ENCODE data around the gene RIC1.

Gene RIC1

DNA sequence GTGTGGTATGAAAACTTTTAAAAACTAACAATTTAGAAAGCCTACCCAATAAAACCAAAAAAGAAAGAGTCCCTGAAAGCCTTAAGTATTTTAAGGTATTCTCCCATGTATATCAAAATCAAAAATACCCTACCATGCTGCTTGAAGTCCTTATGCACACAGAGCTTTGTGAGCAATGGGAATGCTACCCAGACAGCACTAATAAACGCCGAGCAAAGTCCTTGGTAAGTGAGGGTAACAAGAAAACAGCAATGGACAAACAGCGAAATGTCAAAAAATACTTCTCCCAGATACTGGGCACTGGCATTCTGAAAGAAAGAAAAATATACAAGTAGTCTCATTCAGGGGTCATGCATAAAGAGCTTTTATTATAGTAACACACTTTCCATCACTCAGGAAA lies 176.6 kb downstream of the RIC1 start:
- no peaks in the 10 kb centered on the region for H3K9me3 ChIP-seq (ENCODE audit: control insufficient read depth in 2 of 2, low read length in 2 of 2)
- H3K4me1 ChIP-seq (ENCODE audit: control insufficient read depth, insufficient read depth, low read length): no peaks in the 10 kb centered on the region
- H3K4me3 ChIP-seq (ENCODE audit: low read length in 2 of 2): no peak overlapping the region
- H3K27me3 ChIP-seq (ENCODE audit: control insufficient read depth in 1 of 2, insufficient read depth in 2 of 2, low read length in 2 of 2): no peaks in the 10 kb centered on the region
- peaks cover 0 to 2% of the 10 kb centered on the region in 2 donors for H3K36me3 ChIP-seq (ENCODE audit: control insufficient read depth in 2 of 2, insufficient read depth in 2 of 2, low read length in 2 of 2)
- H3K9ac ChIP-seq (ENCODE audit: low read length in 2 of 2): no peak overlapping the region
- H3K27ac ChIP-seq (ENCODE audit: low read length): no peak overlapping the region

DNA sequence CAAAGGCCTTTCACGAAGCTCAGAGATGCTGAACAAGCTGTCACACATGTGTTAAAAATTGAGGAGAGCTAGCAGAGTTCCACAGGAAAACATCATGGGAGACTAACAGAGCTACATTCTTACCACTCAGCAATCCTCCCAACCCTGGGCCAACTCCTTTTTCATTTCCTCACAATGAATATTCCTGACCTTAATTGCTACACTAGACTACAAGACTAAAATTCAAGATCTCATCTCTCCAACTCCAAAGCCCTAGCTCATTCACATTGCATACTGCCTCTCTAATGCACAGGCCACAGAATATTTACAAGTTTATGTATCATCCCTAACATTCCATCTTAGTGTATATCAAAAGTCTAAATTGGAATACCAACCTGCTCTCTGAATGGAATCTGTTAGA lies 182.8 kb downstream of the RIC1 start:
- no peak overlapping the region for H3K9ac ChIP-seq (ENCODE audit: low read length in 2 of 2)
- H3K27ac ChIP-seq (ENCODE audit: low read length): no peak overlapping the region
- peaks cover 6% of the 10 kb centered on the region in 2 donors for H3K36me3 ChIP-seq (ENCODE audit: control insufficient read depth in 2 of 2, insufficient read depth in 2 of 2, low read length in 2 of 2)
- no peaks in the 10 kb centered on the region for H3K9me3 ChIP-seq (ENCODE audit: control insufficient read depth in 2 of 2, low read length in 2 of 2)
- H3K27me3 ChIP-seq (ENCODE audit: control insufficient read depth in 1 of 2, insufficient read depth in 2 of 2, low read length in 2 of 2): no peaks in the 10 kb centered on the region
- no peak overlapping the region for H3K4me3 ChIP-seq (ENCODE audit: low read length in 2 of 2)
- no peaks in the 10 kb centered on the region for H3K4me1 ChIP-seq (ENCODE audit: control insufficient read depth, insufficient read depth, low read length)

DNA sequence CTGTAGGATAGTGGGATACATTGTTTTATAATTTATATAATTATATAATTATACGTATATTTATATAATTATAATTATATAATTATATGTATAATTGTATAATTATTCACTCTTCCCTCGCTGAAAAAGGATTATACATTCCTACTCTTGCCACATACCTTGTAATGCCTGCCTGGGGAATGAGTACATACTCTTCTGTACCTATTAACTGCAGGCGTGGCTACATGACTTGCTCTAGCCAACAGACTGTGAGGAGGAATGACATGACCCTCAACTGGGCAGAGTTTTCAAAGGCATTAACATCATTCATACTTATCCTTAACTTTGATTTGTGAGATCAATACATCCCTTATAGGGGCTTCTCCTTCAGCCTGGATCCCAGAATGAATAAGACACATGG lies 184.9 kb downstream of the RIC1 start:
- Histone ChIP-seq H3K27ac (ENCODE audit: low read length) (no peak overlapping the region), H3K4me1 (ENCODE audit: control insufficient read depth, insufficient read depth, low read length) (no peaks in the 10 kb centered on the region), H3K36me3 (ENCODE audit: control insufficient read depth in 2 of 2, insufficient read depth in 2 of 2, low read length in 2 of 2) (peaks cover 9% of the 10 kb centered on the region in 2 donors), H3K27me3 (ENCODE audit: control insufficient read depth in 1 of 2, insufficient read depth in 2 of 2, low read length in 2 of 2) (no peaks in the 10 kb centered on the region), H3K9me3 (ENCODE audit: control insufficient read depth in 2 of 2, low read length in 2 of 2) (no peaks in the 10 kb centered on the region), H3K9ac (ENCODE audit: low read length in 2 of 2) (no peak overlapping the region), H3K4me3 (ENCODE audit: low read length in 2 of 2) (no peak overlapping the region)

DNA sequence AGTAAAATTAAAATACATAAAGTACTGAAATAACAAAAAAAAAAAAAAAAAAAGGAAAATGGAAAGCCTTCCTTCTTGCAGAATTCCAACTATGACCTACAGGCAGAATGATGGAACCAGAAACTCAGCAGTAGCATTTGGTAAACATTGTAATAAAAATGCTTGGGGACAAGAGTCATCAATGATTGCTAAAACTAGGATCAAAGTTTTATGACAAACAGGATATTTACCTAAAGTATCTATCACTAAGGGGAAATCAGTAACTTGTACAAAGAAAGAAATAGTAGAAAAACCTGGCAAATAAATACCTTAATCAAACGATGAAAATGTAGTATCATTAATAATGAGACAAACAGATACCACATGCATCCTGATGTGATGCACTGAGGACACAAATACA lies 186.6 kb downstream of the RIC1 start:
- peaks cover 8 to 9% of the 10 kb centered on the region in 2 donors for H3K36me3 ChIP-seq (ENCODE audit: control insufficient read depth in 2 of 2, insufficient read depth in 2 of 2, low read length in 2 of 2)

DNA sequence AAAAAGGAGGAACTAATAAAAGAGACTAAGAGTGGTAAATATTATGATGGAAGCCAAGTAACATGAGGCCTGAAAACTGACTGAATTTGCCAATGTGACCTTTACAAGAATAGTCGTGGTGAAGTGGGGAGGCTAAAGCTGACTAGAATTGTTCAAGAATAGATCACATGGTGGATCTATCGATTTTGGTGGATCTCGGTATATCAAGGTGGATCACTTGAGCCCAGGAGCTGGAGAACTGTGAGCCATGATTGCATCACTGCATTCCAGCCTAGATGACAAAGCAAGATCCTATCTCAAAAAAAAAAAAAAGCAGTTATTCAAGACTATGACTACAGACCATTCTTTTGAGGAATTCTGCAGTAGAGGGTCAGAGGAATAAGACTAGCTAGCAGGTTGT lies 189.0 kb downstream of the RIC1 start:
- H3K4me3 ChIP-seq (ENCODE audit: low read length in 2 of 2): no peak overlapping the region
- no peaks in the 10 kb centered on the region for H3K9me3 ChIP-seq (ENCODE audit: control insufficient read depth in 2 of 2, low read length in 2 of 2)
- H3K36me3 ChIP-seq (ENCODE audit: control insufficient read depth in 2 of 2, insufficient read depth in 2 of 2, low read length in 2 of 2): peaks cover 3 to 10% of the 10 kb centered on the region in 2 donors
- H3K4me1 ChIP-seq (ENCODE audit: control insufficient read depth, insufficient read depth, low read length): no peaks in the 10 kb centered on the region
- H3K9ac ChIP-seq (ENCODE audit: low read length in 2 of 2): no peak overlapping the region
- no peak overlapping the region for H3K27ac ChIP-seq (ENCODE audit: low read length)
- H3K27me3 ChIP-seq (ENCODE audit: control insufficient read depth in 1 of 2, insufficient read depth in 2 of 2, low read length in 2 of 2): no peaks in the 10 kb centered on the region

More for the DNA sequence above, 186.6 kb downstream of the RIC1 start:
- Histone ChIP-seq H3K4me3 (ENCODE audit: low read length in 2 of 2) (no peak overlapping the region), H3K4me1 (ENCODE audit: control insufficient read depth, insufficient read depth, low read length) (no peaks in the 10 kb centered on the region), H3K27me3 (ENCODE audit: control insufficient read depth in 1 of 2, insufficient read depth in 2 of 2, low read length in 2 of 2) (no peaks in the 10 kb centered on the region), H3K27ac (ENCODE audit: low read length) (no peak overlapping the region), H3K9me3 (ENCODE audit: control insufficient read depth in 2 of 2, low read length in 2 of 2) (no peaks in the 10 kb centered on the region), H3K9ac (ENCODE audit: low read length in 2 of 2) (no peak overlapping the region)

DNA sequence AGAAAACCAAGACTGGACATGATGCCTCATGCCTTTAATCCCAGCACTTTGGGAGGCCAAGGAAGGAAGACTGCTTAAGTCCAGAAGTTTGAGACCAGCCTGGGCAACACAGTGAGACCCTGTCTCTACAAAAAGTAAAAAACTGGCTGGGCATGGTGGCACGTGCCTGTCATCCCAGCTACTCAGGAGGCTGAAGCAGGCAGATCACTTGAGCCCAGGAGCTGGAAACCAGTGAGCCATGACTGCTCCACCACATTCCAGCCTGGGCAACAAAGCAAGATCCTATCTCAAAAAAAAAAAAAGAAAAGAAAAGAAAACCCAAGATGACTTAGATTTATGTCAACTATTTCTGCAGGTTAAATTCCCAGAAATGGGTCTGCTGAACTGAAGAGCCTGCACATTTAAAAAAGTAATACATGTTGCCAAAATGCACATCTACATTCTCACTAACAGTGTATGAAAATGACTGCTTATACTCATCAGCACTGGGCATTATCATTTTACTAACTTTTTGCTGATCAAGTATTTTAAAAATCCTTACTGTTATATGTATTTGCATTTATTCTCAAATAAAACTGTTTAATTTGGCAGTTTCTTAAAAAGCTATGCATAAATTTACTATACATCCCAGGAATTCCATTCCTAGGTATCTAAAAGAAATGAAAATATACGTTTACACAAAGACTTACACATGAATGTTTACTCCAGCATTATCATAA lies 189.7 kb downstream of the RIC1 start:
- Histone ChIP-seq H3K36me3 (ENCODE audit: control insufficient read depth in 2 of 2, insufficient read depth in 2 of 2, low read length in 2 of 2) (peaks cover 3 to 9% of the 10 kb centered on the region in 2 donors), H3K4me3 (ENCODE audit: low read length in 2 of 2) (no peak overlapping the region), H3K4me1 (ENCODE audit: control insufficient read depth, insufficient read depth, low read length) (no peaks in the 10 kb centered on the region), H3K27me3 (ENCODE audit: control insufficient read depth in 1 of 2, insufficient read depth in 2 of 2, low read length in 2 of 2) (no peaks in the 10 kb centered on the region), H3K27ac (ENCODE audit: low read length) (no peak overlapping the region), H3K9me3 (ENCODE audit: control insufficient read depth in 2 of 2, low read length in 2 of 2) (no peaks in the 10 kb centered on the region), H3K9ac (ENCODE audit: low read length in 2 of 2) (no peak overlapping the region)

DNA sequence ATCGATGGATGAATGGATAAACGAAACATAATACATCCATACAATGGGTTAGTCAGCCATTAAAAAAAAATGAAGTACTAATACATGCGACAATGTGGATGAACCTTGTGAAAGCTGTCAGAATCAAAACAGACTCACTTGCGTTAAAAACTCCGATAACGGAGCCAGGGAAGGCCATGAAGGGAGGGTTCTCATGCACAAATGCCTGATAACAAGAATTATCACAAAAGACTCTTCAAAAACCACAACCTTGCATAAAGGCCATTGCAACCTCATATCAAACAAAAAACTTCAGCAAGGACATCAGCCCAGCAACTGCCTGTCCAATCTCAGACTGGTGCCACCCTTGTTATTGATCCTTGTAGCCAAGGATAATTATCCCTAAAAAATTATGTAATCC lies 190.3 kb downstream of the RIC1 start:
- no peak overlapping the region for H3K9ac ChIP-seq (ENCODE audit: low read length in 2 of 2)
- no peaks in the 10 kb centered on the region for H3K4me1 ChIP-seq (ENCODE audit: control insufficient read depth, insufficient read depth, low read length)
- no peak overlapping the region for H3K27ac ChIP-seq (ENCODE audit: low read length)
- no peaks in the 10 kb centered on the region for H3K9me3 ChIP-seq (ENCODE audit: control insufficient read depth in 2 of 2, low read length in 2 of 2)
- no peak overlapping the region for H3K4me3 ChIP-seq (ENCODE audit: low read length in 2 of 2)
- H3K36me3 ChIP-seq (ENCODE audit: control insufficient read depth in 2 of 2, insufficient read depth in 2 of 2, low read length in 2 of 2): peaks cover 7% of the 10 kb centered on the region in 2 donors
- no peaks in the 10 kb centered on the region for H3K27me3 ChIP-seq (ENCODE audit: control insufficient read depth in 1 of 2, insufficient read depth in 2 of 2, low read length in 2 of 2)

DNA sequence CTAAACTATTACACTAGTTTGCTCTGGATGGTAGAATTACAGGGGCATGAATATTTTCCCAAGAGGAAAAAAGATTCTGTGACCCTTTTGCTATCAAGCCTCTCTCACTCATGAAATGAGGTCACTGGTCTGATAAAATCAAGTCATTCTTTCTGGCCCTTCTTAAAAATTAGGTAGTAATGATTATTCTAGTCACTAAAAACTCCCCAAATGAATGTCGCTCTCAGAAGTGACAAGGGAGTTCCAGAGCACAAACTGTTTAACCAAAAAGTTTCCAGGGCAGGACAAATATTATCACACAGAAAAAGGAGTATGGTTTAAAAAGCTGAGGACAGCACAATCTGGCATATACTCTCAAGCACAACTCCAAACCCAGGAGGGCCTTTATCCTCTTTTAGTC lies 191.5 kb downstream of the RIC1 start:
- Histone ChIP-seq H3K27me3 (ENCODE audit: control insufficient read depth in 1 of 2, insufficient read depth in 2 of 2, low read length in 2 of 2) (no peaks in the 10 kb centered on the region), H3K4me1 (ENCODE audit: control insufficient read depth, insufficient read depth, low read length) (no peaks in the 10 kb centered on the region), H3K4me3 (ENCODE audit: low read length in 2 of 2) (no peak overlapping the region), H3K27ac (ENCODE audit: low read length) (no peak overlapping the region), H3K36me3 (ENCODE audit: control insufficient read depth in 2 of 2, insufficient read depth in 2 of 2, low read length in 2 of 2) (peaks cover 7 to 9% of the 10 kb centered on the region in 2 donors), H3K9me3 (ENCODE audit: control insufficient read depth in 2 of 2, low read length in 2 of 2) (no peaks in the 10 kb centered on the region), H3K9ac (ENCODE audit: low read length in 2 of 2) (no peak overlapping the region)

DNA sequence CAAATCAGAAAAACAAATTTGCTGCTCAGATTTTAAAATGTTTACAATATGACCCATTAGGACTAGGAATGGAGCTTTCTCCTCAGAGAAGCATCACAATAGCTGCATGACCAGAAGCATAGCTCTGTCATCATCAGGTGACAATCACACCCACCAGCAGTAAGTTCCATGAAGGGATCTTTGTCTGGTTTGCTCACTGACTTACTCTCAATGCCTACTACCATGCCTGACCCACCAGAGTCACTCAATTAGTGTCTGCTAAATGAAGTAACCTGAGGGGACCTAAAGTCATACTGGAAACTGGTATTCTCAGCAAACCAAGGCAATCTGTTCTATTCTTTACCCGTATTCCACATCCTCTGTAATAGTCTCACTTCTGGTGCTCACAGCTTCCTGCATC lies 196.3 kb downstream of the RIC1 start:
- Histone ChIP-seq H3K4me1 (ENCODE audit: control insufficient read depth, insufficient read depth, low read length) (no peaks in the 10 kb centered on the region), H3K36me3 (ENCODE audit: control insufficient read depth in 2 of 2, insufficient read depth in 2 of 2, low read length in 2 of 2) (peaks cover 7 to 9% of the 10 kb centered on the region in 2 donors), H3K27ac (ENCODE audit: low read length) (no peak overlapping the region), H3K9me3 (ENCODE audit: control insufficient read depth in 2 of 2, low read length in 2 of 2) (no peaks in the 10 kb centered on the region), H3K27me3 (ENCODE audit: control insufficient read depth in 1 of 2, insufficient read depth in 2 of 2, low read length in 2 of 2) (no peaks in the 10 kb centered on the region), H3K9ac (ENCODE audit: low read length in 2 of 2) (no peak overlapping the region), H3K4me3 (ENCODE audit: low read length in 2 of 2) (no peak overlapping the region)

All from stomach smooth muscle (tissue), 2 donors.